T-cell (primary cell): Measurements from ENCODE around the gene EPB41L4B. TPM values are rescaled to one million over a fixed set of nuclear protein-coding genes. Genes with fewer than 3 reads are reported as not detected.

Experiments used
- ATAC-seq, 4 experiments: fragments of 200-7000 bp in 3 of 4; fragments of 150-1000 bp in 1 of 4; cut with Tn5 transposase; replicated peaks in 1 of 4; 1 replicate in 3 of 4; 2 replicates in 1 of 4; pipeline ENCODE4 v1.10.0; 2021; ENCODE audit warnings: moderate library complexity in 3 of 4, mild to moderate bottlenecking in 2 of 4, moderate number of reproducible peaks in 1 of 4
- CTCF ChIA-PET, 2 donors: fragments of 300-600 bp; sonication (Branson Sonifier 250); formaldehyde crosslinking; loops; one replicate each; lab custom pipeline; 2022; ENCODE audit warnings: antibody characterized with exemption in 2 of 2; lab: Charles Lee
- POLR2A ChIA-PET, 2 donors: fragments of 300-600 bp; sonication (Branson Sonifier 250); formaldehyde crosslinking; loops; one replicate each; lab custom pipeline; 2022; ENCODE audit warnings: antibody characterized with exemption in 2 of 2; lab: Charles Lee
- DNase-seq, 35 experiments: peaks; one replicate each; pipeline versions ENCODE4 v3.0.0 to v3.0.0-alpha.2; 2013 to 2023
- H3K27ac ChIP-seq: one replicate; pipeline ENCODE4 v1.5.1; 2013; ENCODE audit warnings: low read length
- H3K27me3 ChIP-seq, 2 experiments: replicated peaks in 1 of 2; 1 replicate in 1 of 2; 2 replicates in 1 of 2; pipeline versions ENCODE4 v1.6.1 to v1.7.0; 2013; ENCODE audit warnings: low read length in 1 of 2, mixed read lengths in 1 of 2; ENCODE audit not compliant: control insufficient read depth in 2 of 2, insufficient read depth in 2 of 2; ENCODE audit errors: extremely low read depth in 1 of 2
- H3K36me3 ChIP-seq, 2 donors: 1 replicate in 1 of 2; 2 replicates in 1 of 2; pipeline versions ENCODE4 v1.6.1 to v1.7.0; 2013; ENCODE audit warnings: low read length in 1 of 2; ENCODE audit not compliant: control insufficient read depth in 2 of 2, insufficient read depth in 1 of 2; ENCODE audit errors: extremely low read depth in 1 of 2
- H3K4me1 ChIP-seq, 2 experiments: 1 replicate in 1 of 2; 2 replicates in 1 of 2; pipeline versions ENCODE4 v1.6.1 to v1.7.0; 2013; ENCODE audit warnings: low read length in 2 of 2, mixed read lengths in 1 of 2; ENCODE audit not compliant: insufficient read depth in 2 of 2, control insufficient read depth in 1 of 2; ENCODE audit errors: extremely low read depth in 1 of 2
- H3K4me3 ChIP-seq, 2 donors: 1 replicate in 1 of 2; 2 replicates in 1 of 2; pipeline versions ENCODE4 v1.5.1 to v1.7.0; 2013; ENCODE audit warnings: mild to moderate bottlenecking in 2 of 2, low read length in 1 of 2, moderate library complexity in 1 of 2; ENCODE audit not compliant: control insufficient read depth in 1 of 2; ENCODE audit errors: extremely low read depth in 1 of 2
- H3K9me3 ChIP-seq: 2 replicates; pipeline ENCODE4 v1.7.0; 2013
- H3K27ac Mint-ChIP-seq, 2 donors: one replicate each; pipeline ENCODE4 v1.8.0; 2020 to 2021; ENCODE audit warnings: mild to moderate bottlenecking in 2 of 2, mixed read lengths in 2 of 2
- H3K27me3 Mint-ChIP-seq, 2 donors: one replicate each; pipeline ENCODE4 v1.8.0; 2021 to 2022; ENCODE audit warnings: mixed read lengths in 2 of 2
- H3K36me3 Mint-ChIP-seq: one replicate; pipeline ENCODE4 v1.8.0; 2021; ENCODE audit warnings: mixed read lengths
- H3K4me1 Mint-ChIP-seq, 3 donors: one replicate each; pipeline ENCODE4 v1.8.0; 2020 to 2022; ENCODE audit warnings: mixed read lengths in 3 of 3, mild to moderate bottlenecking in 1 of 3
- H3K4me3 Mint-ChIP-seq, 3 donors: one replicate each; pipeline ENCODE4 v1.8.0; 2020 to 2022; ENCODE audit warnings: mild to moderate bottlenecking in 3 of 3, mixed read lengths in 3 of 3, moderate library complexity in 3 of 3
- H3K9me3 Mint-ChIP-seq, 3 donors: one replicate each; pipeline ENCODE4 v1.8.0; 2020 to 2022; ENCODE audit warnings: mixed read lengths in 3 of 3
- WGBS: methylation state at CpG from one replicate; pipeline ENCODE4 v1.1.5; 2013; ENCODE audit warnings: missing lambda C conversion rate; ENCODE audit not compliant: insufficient coverage; 5-methylcytosine and 5-hydroxymethylcytosine counted together
- total RNA-seq, 35 experiments: library from RNA in 6 of 35; stranded (reverse) in 6 of 35; fragments of 120-200 nt in 1 of 35; gene quantifications; one replicate each; pipeline versions ENCODE4 v1.2.1 to v1.2.4 and lab custom pipeline; 2013 to 2026

EPB41L4B gene
- total RNA-seq, 5 donors from 2014 or later (not counting 1 experiment from before 2014, with no cell fraction given), result 0.16 to 0.26 (median 0.16) TPM; not detected in 2

DNA sequence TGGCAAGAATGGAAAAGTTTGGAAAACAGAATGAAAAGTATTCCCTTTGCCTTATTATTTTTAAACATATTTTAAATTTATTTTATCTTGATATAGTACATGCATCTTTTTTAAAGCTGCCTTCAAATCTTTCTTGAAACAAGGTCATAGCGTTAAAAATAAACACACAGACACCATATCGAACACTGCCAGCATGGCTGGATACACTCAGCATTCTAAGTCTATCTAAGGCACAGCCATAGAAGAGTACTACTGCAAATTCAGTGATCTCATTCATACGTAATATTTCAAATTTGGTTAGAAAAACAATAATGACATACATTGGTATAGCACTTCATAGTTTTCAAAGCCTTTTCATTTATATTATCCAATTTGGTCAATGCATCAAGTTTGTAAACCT, 57.5 kb downstream of the EPB41L4B start:
- Mint-ChIP-seq H3K27ac (no peak overlapping the region), H3K9me3 (peaks cover 0 to 5% (median 0%) of the 10 kb centered on the region in 3 donors), H3K4me1 (no peaks in the 10 kb centered on the region), H3K4me3 (no peak overlapping the region), H3K36me3 (no peaks in the 10 kb centered on the region), H3K27me3 (peaks cover 4 to 12% of the 10 kb centered on the region in 2 donors)
- ChIA-PET CTCF (no interaction called here), POLR2A (no interaction called here)
- DNase-seq (no peak), ATAC-seq (no peak)
- H3K4me1 ChIP-seq, result no peaks in the 10 kb centered on the region
- H3K4me3 ChIP-seq, result no peak overlapping the region
- H3K27ac ChIP-seq, result no peak overlapping the region
- no peaks in the 10 kb centered on the region for H3K9me3 ChIP-seq
- H3K27me3 ChIP-seq, result peaks cover 0 to 11% of the 10 kb centered on the region in 2 experiments
- no peaks in the 10 kb centered on the region for H3K36me3 ChIP-seq
- WGBS, result no CpG with 5 or more reads among the region's 3 CpGs

GRCh38 chr9:109258481-109259302, 62.2 kb downstream of the EPB41L4B start:
- H3K27ac Mint-ChIP-seq, result no peak overlapping the region
- H3K4me3 Mint-ChIP-seq, result no peak overlapping the region
- no peaks in the 10 kb centered on the region for H3K36me3 Mint-ChIP-seq
- DNase-seq (no peak), ATAC-seq (no peak)
- Histone ChIP-seq H3K27ac (no peak overlapping the region), H3K4me3 (no peak overlapping the region), H3K4me1 (no peaks in the 10 kb centered on the region), H3K9me3 (no peaks in the 10 kb centered on the region), H3K36me3 (no peaks in the 10 kb centered on the region), H3K27me3 (peaks cover 0 to 15% of the 10 kb centered on the region in 2 experiments)
- no peaks in the 10 kb centered on the region for H3K4me1 Mint-ChIP-seq
- peaks cover 5 to 15% of the 10 kb centered on the region in 2 donors for H3K27me3 Mint-ChIP-seq
- 37% methylated on average over 7 of the region's 11 CpGs for WGBS
- ChIA-PET POLR2A (no interaction called here), CTCF (interaction anchor here in 1 of 2 donors (0.6 to 0.8 kb wide), 2 partner anchors 11 to 16 kb away, joined by 3 read pairs; no protein-coding TSS in a partner anchor)
- H3K9me3 Mint-ChIP-seq, result no peaks in the 10 kb centered on the region

- 91% methylated on average over 5 of the region's 10 CpGs for WGBS
- ChIA-PET CTCF (no interaction called here), POLR2A (no interaction called here)
- H3K4me3 ChIP-seq, result no peak overlapping the region
- H3K36me3 Mint-ChIP-seq, result no peaks in the 10 kb centered on the region
- ATAC-seq (no peak), DNase-seq (no peak)
- H3K27ac Mint-ChIP-seq, result no peak overlapping the region
- no peak overlapping the region for H3K4me3 Mint-ChIP-seq
- no peaks in the 10 kb centered on the region for H3K36me3 ChIP-seq
- H3K9me3 ChIP-seq, result no peaks in the 10 kb centered on the region
- H3K9me3 Mint-ChIP-seq, result no peaks in the 10 kb centered on the region
- peaks cover 0 to 18% of the 10 kb centered on the region in 2 experiments for H3K27me3 ChIP-seq
- no peaks in the 10 kb centered on the region for H3K4me1 ChIP-seq
- H3K4me1 Mint-ChIP-seq, result no peaks in the 10 kb centered on the region
- no peak overlapping the region for H3K27ac ChIP-seq
- H3K27me3 Mint-ChIP-seq, result peaks cover 2 to 7% of the 10 kb centered on the region in 2 donors
Measured at GRCh38 chr9:109256336-109256735, 64.5 kb downstream of the EPB41L4B start.

- no peaks in the 10 kb centered on the region for H3K36me3 ChIP-seq
- Mint-ChIP-seq H3K36me3 (no peaks in the 10 kb centered on the region), H3K9me3 (no peaks in the 10 kb centered on the region), H3K27ac (no peak overlapping the region), H3K4me3 (no peak overlapping the region), H3K27me3 (peaks cover 2 to 7% of the 10 kb centered on the region in 2 donors), H3K4me1 (no peaks in the 10 kb centered on the region)
- no peaks in the 10 kb centered on the region for H3K9me3 ChIP-seq
- DNase-seq (no peak), ATAC-seq (no peak)
- H3K4me3 ChIP-seq, result no peak overlapping the region
- H3K27me3 ChIP-seq, result peaks cover 0 to 15% of the 10 kb centered on the region in 2 experiments
- no peak overlapping the region for H3K27ac ChIP-seq
- 74% methylated on average over 14 of the region's 15 CpGs for WGBS
- ChIA-PET POLR2A (no interaction called here), CTCF (no interaction called here)
- H3K4me1 ChIP-seq, result no peaks in the 10 kb centered on the region
Measured at GRCh38 chr9:109255394-109255793, 65.5 kb downstream of the EPB41L4B start.

DNA sequence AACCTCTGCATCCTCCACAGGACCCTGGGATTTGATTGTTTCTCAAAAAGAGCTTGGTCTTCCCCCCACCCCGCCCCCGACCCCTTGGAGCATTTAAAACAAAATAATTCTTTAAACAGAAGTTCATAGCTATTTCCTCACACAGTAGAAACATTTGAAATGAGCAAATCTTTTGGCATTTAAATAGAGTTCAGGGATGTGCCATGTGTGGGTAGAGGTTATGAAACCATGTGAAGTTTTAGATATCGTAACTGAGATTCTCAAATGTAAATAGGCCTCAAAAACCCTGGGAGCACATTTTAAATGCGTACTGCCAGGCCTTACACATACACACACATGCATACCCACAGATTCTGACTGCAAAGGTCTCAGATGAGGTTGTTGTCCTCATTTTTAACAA, 66.5 kb downstream of the EPB41L4B start:
- Histone ChIP-seq H3K27me3 (peaks cover 0 to 19% of the 10 kb centered on the region in 2 experiments), H3K4me3 (no peak overlapping the region), H3K36me3 (no peaks in the 10 kb centered on the region), H3K4me1 (no peaks in the 10 kb centered on the region), H3K9me3 (no peaks in the 10 kb centered on the region), H3K27ac (no peak overlapping the region)
- CTCF ChIA-PET, result interaction anchor here in 1 of 2 donors (0.6 kb wide), 1 partner anchor 1393 kb away, joined by 3 read pairs; no protein-coding TSS in a partner anchor
- ATAC-seq, result no peak
- no peak overlapping the region for H3K4me3 Mint-ChIP-seq
- no CpG with 5 or more reads among the region's 4 CpGs for WGBS
- DNase-seq, result no peak
- H3K27me3 Mint-ChIP-seq, result peaks cover 2 to 7% of the 10 kb centered on the region in 2 donors
- H3K27ac Mint-ChIP-seq, result no peak overlapping the region
- no peaks in the 10 kb centered on the region for H3K4me1 Mint-ChIP-seq
- POLR2A ChIA-PET, result no interaction called here
- no peaks in the 10 kb centered on the region for H3K9me3 Mint-ChIP-seq
- no peaks in the 10 kb centered on the region for H3K36me3 Mint-ChIP-seq

GRCh38 chr9:109253637-109254284, 67.1 kb downstream of the EPB41L4B start:
- ChIA-PET CTCF (interaction anchor here in 1 of 2 donors (0.6 kb wide), 1 partner anchor 1392 kb away, joined by 3 read pairs; no protein-coding TSS in a partner anchor), POLR2A (no interaction called here)

More at GRCh38 chr9:109253637-109254284, 67.1 kb downstream of the EPB41L4B start:
- no peak overlapping the region for H3K4me3 Mint-ChIP-seq
- Histone ChIP-seq H3K27me3 (peaks cover 0 to 16% of the 10 kb centered on the region in 2 experiments), H3K4me3 (no peak overlapping the region), H3K36me3 (no peaks in the 10 kb centered on the region), H3K4me1 (no peaks in the 10 kb centered on the region), H3K9me3 (no peaks in the 10 kb centered on the region), H3K27ac (no peak overlapping the region)
- WGBS, result 93% methylated on average over 5 of the region's 7 CpGs
- peaks cover 2 to 7% of the 10 kb centered on the region in 2 donors for H3K27me3 Mint-ChIP-seq
- no peaks in the 10 kb centered on the region for H3K4me1 Mint-ChIP-seq
- H3K27ac Mint-ChIP-seq, result no peak overlapping the region
- no peaks in the 10 kb centered on the region for H3K9me3 Mint-ChIP-seq
- no peak for ATAC-seq
- no peak for DNase-seq
- H3K36me3 Mint-ChIP-seq, result no peaks in the 10 kb centered on the region
